ENCODE data around the gene IL15. TPM values are rescaled to one million over a fixed set of nuclear protein-coding genes. Genes with fewer than 3 reads are reported as not detected.

The IL15 gene
- total RNA-seq, 5 donors from 2014 or later (not counting 1 experiment from before 2014, with no cell fraction given), result 2.3 to 7.0 (median 3.0) TPM

DNA sequence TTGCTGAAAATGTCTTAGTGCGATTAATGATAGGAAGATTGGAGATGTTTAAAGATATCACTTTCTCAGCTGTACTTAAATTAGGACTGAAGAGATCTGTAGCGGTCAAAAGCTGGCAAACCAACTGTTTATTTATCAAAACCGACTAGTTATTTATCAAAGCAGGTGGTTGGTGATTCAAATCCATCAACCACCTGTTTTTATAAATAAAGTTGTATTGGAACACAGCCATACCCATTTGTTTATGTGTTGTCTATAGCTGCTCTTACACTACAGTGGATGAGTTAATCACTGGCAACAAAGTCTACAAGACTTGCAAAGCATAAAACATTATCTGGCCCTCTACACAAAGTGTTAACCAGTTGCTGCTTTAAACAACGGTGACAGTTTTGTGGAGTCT, 76.8 kb downstream of the IL15 start:
- CTCF ChIA-PET, result no interaction called here
- peaks cover 0 to 3% of the 10 kb centered on the region in 2 donors for H3K27me3 Mint-ChIP-seq

DNA sequence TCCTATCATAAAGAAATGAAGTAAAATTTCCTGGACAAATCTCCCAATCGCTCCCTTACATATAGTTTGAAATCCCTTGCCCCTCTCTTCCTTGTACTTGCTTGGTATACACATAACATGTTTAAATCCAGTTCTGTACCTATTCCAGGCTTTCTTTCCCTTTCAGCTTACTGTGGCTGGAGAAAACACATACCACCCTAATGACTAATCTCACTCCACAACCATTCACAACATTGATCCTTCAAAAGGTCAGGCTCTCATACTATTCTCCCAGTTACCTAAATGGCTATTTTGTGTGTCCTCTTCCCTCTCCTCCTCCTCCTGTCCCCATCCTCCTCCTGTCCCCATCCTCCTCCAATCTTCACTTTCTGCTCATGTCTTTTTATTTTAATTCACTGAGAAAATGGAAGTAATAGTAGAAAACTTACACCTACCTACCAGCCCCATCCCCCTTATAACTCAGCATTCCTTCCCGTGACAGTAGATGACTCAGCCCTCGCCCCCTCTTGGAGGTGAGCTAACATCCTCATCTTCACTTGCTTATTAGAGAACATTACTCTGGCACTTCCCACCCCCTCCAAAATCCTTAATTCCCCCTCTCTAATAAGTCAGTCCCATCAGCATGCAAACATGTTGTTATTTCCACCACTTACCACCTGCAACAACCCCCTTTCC, 77.5 kb downstream of the IL15 start:
- no peaks in the 10 kb centered on the region for H3K4me1 Mint-ChIP-seq
- POLR2A ChIA-PET, result no interaction called here
- no peaks in the 10 kb centered on the region for H3K36me3 ChIP-seq (ENCODE audit: control insufficient read depth in 2 of 2, extremely low read depth in 1 of 2, insufficient read depth in 1 of 2, low read length in 1 of 2)
- CTCF ChIA-PET, result no interaction called here
- 79% methylated on average over 3 of the region's 3 CpGs for WGBS (ENCODE audit: insufficient coverage)
- ATAC-seq (replicated peaks in 1 of 4), result no peak
- H3K27ac ChIP-seq (ENCODE audit: low read length), result no peak overlapping the region
- no peak overlapping the region for H3K4me3 ChIP-seq (ENCODE audit: control insufficient read depth in 1 of 2, extremely low read depth in 1 of 2, low read length in 1 of 2)
- no peak for DNase-seq
- peaks cover 15% of the 10 kb centered on the region for H3K36me3 Mint-ChIP-seq
- H3K4me3 Mint-ChIP-seq, result no peak overlapping the region
- peaks cover 0 to 3% of the 10 kb centered on the region in 2 donors for H3K27me3 Mint-ChIP-seq
- H3K27ac Mint-ChIP-seq, result no peak overlapping the region
- H3K9me3 Mint-ChIP-seq, result peaks cover 6 to 13% (median 7%) of the 10 kb centered on the region in 3 donors
- no peaks in the 10 kb centered on the region for H3K9me3 ChIP-seq
- H3K4me1 ChIP-seq (ENCODE audit: control insufficient read depth in 1 of 2, extremely low read depth in 1 of 2, insufficient read depth in 2 of 2, low read length in 2 of 2), result no peaks in the 10 kb centered on the region
- H3K27me3 ChIP-seq (replicated peaks in 1 of 2; ENCODE audit: control insufficient read depth in 2 of 2, extremely low read depth in 1 of 2, insufficient read depth in 2 of 2, low read length in 1 of 2), result no peaks in the 10 kb centered on the region

More for the DNA sequence above, 76.8 kb downstream of the IL15 start:
- Mint-ChIP-seq H3K36me3 (peaks cover 15% of the 10 kb centered on the region), H3K4me3 (no peak overlapping the region), H3K4me1 (no peaks in the 10 kb centered on the region), H3K27ac (no peak overlapping the region), H3K9me3 (peaks cover 7 to 13% (median 9%) of the 10 kb centered on the region in 3 donors)
- Histone ChIP-seq H3K4me1 (ENCODE audit: control insufficient read depth in 1 of 2, extremely low read depth in 1 of 2, insufficient read depth in 2 of 2, low read length in 2 of 2) (no peaks in the 10 kb centered on the region), H3K27ac (ENCODE audit: low read length) (no peak overlapping the region), H3K9me3 (no peaks in the 10 kb centered on the region), H3K36me3 (ENCODE audit: control insufficient read depth in 2 of 2, extremely low read depth in 1 of 2, insufficient read depth in 1 of 2, low read length in 1 of 2) (no peaks in the 10 kb centered on the region), H3K4me3 (ENCODE audit: control insufficient read depth in 1 of 2, extremely low read depth in 1 of 2, low read length in 1 of 2) (no peak overlapping the region), H3K27me3 (replicated peaks in 1 of 2; ENCODE audit: control insufficient read depth in 2 of 2, extremely low read depth in 1 of 2, insufficient read depth in 2 of 2, low read length in 1 of 2) (no peaks in the 10 kb centered on the region)
- 75% methylated on average over 1 of the region's 4 CpGs for WGBS (ENCODE audit: insufficient coverage)
- ATAC-seq (replicated peaks in 1 of 4) (no peak), DNase-seq (no peak)
- POLR2A ChIA-PET, result no interaction called here

DNA sequence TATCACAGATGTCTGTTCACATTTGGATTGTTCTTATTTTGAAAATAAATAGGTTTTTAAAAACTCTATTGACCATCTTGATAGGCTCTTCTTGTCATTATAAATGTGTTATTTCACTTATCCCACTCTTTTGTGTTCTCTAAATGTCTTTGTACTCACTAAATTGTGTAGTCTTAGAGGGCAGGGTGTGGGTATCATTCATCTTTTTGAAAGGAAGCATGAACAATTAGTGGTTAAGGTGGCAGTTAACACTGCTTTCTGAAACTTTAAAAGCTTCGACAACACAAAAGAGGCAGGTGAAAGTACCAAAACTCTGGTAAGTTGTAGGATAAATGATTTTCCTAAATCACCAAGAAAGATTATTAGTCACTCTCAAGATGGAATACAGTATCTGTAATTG, 83.2 kb downstream of the IL15 start:
- Histone ChIP-seq H3K27me3 (replicated peaks in 1 of 2; ENCODE audit: control insufficient read depth in 2 of 2, extremely low read depth in 1 of 2, insufficient read depth in 2 of 2, low read length in 1 of 2) (no peaks in the 10 kb centered on the region), H3K9me3 (no peaks in the 10 kb centered on the region), H3K36me3 (ENCODE audit: control insufficient read depth in 2 of 2, extremely low read depth in 1 of 2, insufficient read depth in 1 of 2, low read length in 1 of 2) (no peaks in the 10 kb centered on the region), H3K27ac (ENCODE audit: low read length) (no peak overlapping the region), H3K4me3 (ENCODE audit: control insufficient read depth in 1 of 2, extremely low read depth in 1 of 2, low read length in 1 of 2) (no peak overlapping the region), H3K4me1 (ENCODE audit: control insufficient read depth in 1 of 2, extremely low read depth in 1 of 2, insufficient read depth in 2 of 2, low read length in 2 of 2) (no peaks in the 10 kb centered on the region)
- POLR2A ChIA-PET, result no interaction called here
- Mint-ChIP-seq H3K9me3 (peaks cover 6 to 13% (median 7%) of the 10 kb centered on the region in 3 donors), H3K4me1 (no peaks in the 10 kb centered on the region), H3K27me3 (no peaks in the 10 kb centered on the region), H3K4me3 (no peak overlapping the region), H3K27ac (no peak overlapping the region), H3K36me3 (peaks cover 45% of the 10 kb centered on the region)
- CTCF ChIA-PET, result no interaction called here
- DNase-seq (no peak), ATAC-seq (replicated peaks in 1 of 4) (no peak)
- no CpG with 5 or more reads among the region's 1 CpG for WGBS (ENCODE audit: insufficient coverage)

DNA sequence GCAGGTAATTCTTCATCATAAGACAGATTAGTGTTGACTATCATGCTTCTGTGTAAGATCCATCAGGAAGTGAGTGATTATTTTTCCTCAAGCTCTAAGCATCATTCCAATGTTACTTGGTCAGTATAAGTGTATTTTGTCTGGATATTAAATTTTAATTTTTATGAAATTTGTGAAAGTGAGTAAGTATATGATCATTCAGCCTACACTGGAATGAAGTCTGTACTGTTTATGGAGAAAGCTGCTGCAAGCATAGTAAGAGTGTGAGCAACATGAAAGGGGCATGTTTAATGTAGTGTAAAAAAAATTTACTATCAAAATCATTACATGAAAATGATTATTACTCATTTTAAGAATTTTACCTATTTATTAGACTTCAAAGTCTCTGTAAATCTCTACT, 84.8 kb downstream of the IL15 start:
- H3K36me3 ChIP-seq (ENCODE audit: control insufficient read depth in 2 of 2, extremely low read depth in 1 of 2, insufficient read depth in 1 of 2, low read length in 1 of 2), result no peaks in the 10 kb centered on the region
- H3K27ac ChIP-seq (ENCODE audit: low read length), result no peak overlapping the region
- H3K9me3 Mint-ChIP-seq, result peaks cover 6 to 13% (median 7%) of the 10 kb centered on the region in 3 donors
- ChIA-PET POLR2A (no interaction called here), CTCF (no interaction called here)
- no peaks in the 10 kb centered on the region for H3K9me3 ChIP-seq
- DNase-seq (no peak), ATAC-seq (replicated peaks in 1 of 4) (no peak)
- H3K27me3 Mint-ChIP-seq, result no peaks in the 10 kb centered on the region
- H3K4me1 Mint-ChIP-seq, result no peaks in the 10 kb centered on the region
- H3K4me3 Mint-ChIP-seq, result no peak overlapping the region
- H3K4me3 ChIP-seq (ENCODE audit: control insufficient read depth in 1 of 2, extremely low read depth in 1 of 2, low read length in 1 of 2), result no peak overlapping the region
- H3K36me3 Mint-ChIP-seq, result peaks cover 47% of the 10 kb centered on the region
- no peaks in the 10 kb centered on the region for H3K4me1 ChIP-seq (ENCODE audit: control insufficient read depth in 1 of 2, extremely low read depth in 1 of 2, insufficient read depth in 2 of 2, low read length in 2 of 2)
- no peak overlapping the region for H3K27ac Mint-ChIP-seq
- H3K27me3 ChIP-seq (replicated peaks in 1 of 2; ENCODE audit: control insufficient read depth in 2 of 2, extremely low read depth in 1 of 2, insufficient read depth in 2 of 2, low read length in 1 of 2), result no peaks in the 10 kb centered on the region

DNA sequence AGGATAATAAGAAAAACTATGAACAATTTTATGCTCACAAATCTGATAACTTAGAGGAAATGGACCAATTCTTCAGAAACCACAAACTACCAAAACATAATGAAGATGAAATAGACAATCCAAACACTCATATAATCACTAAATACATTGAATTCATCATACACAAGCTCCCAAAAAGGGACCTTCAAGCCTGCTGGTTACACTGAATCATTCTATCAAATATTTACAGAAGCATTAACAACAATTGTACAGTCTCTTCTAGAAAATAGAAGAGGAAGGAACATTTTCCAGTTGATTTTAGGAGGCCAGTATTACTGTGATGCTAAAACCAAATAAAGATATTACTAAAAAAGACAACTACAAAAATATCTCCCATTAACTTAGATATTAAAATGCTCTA, 88.3 kb downstream of the IL15 start:
- H3K27me3 ChIP-seq (replicated peaks in 1 of 2; ENCODE audit: control insufficient read depth in 2 of 2, extremely low read depth in 1 of 2, insufficient read depth in 2 of 2, low read length in 1 of 2), result no peaks in the 10 kb centered on the region

DNA sequence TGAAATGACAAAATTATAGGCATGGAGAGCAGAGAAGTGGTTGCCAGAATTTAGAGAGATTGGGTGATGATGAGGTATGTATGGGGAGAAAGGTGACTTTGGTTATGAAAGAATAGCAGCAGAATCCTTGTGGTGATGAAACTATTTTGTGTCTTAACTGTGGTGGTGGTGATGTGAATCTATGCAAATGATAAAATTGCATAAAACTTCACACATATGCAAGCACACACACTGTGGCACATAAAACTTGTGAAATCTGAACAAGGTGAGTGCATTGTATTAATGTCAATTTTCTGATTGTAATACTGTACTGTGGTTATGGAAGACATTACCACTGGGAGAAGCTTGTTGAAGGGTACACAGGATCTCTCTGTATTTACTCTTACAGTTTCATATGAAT, 91.0 kb downstream of the IL15 start:
- no peaks in the 10 kb centered on the region for H3K4me1 Mint-ChIP-seq
- Histone ChIP-seq H3K9me3 (no peaks in the 10 kb centered on the region), H3K36me3 (ENCODE audit: control insufficient read depth in 2 of 2, extremely low read depth in 1 of 2, insufficient read depth in 1 of 2, low read length in 1 of 2) (no peaks in the 10 kb centered on the region), H3K4me3 (ENCODE audit: control insufficient read depth in 1 of 2, extremely low read depth in 1 of 2, low read length in 1 of 2) (no peak overlapping the region), H3K4me1 (ENCODE audit: control insufficient read depth in 1 of 2, extremely low read depth in 1 of 2, insufficient read depth in 2 of 2, low read length in 2 of 2) (no peaks in the 10 kb centered on the region), H3K27ac (ENCODE audit: low read length) (no peak overlapping the region), H3K27me3 (replicated peaks in 1 of 2; ENCODE audit: control insufficient read depth in 2 of 2, extremely low read depth in 1 of 2, insufficient read depth in 2 of 2, low read length in 1 of 2) (no peaks in the 10 kb centered on the region)
- CTCF ChIA-PET, result no interaction called here
- H3K27me3 Mint-ChIP-seq, result no peaks in the 10 kb centered on the region
- DNase-seq (no peak), ATAC-seq (replicated peaks in 1 of 4) (no peak)
- H3K36me3 Mint-ChIP-seq, result peaks cover 44% of the 10 kb centered on the region
- H3K4me3 Mint-ChIP-seq, result no peak overlapping the region
- H3K9me3 Mint-ChIP-seq, result no peaks in the 10 kb centered on the region
- no peak overlapping the region for H3K27ac Mint-ChIP-seq
- POLR2A ChIA-PET, result no interaction called here

More for the DNA sequence above, 88.3 kb downstream of the IL15 start:
- Mint-ChIP-seq H3K36me3 (peaks cover 38% of the 10 kb centered on the region), H3K9me3 (no peaks in the 10 kb centered on the region), H3K27me3 (no peaks in the 10 kb centered on the region), H3K4me3 (no peak overlapping the region), H3K27ac (no peak overlapping the region), H3K4me1 (no peaks in the 10 kb centered on the region)
- CTCF ChIA-PET, result no interaction called here
- Histone ChIP-seq H3K27ac (ENCODE audit: low read length) (no peak overlapping the region), H3K9me3 (no peaks in the 10 kb centered on the region), H3K4me1 (ENCODE audit: control insufficient read depth in 1 of 2, extremely low read depth in 1 of 2, insufficient read depth in 2 of 2, low read length in 2 of 2) (no peaks in the 10 kb centered on the region), H3K4me3 (ENCODE audit: control insufficient read depth in 1 of 2, extremely low read depth in 1 of 2, low read length in 1 of 2) (no peak overlapping the region), H3K36me3 (ENCODE audit: control insufficient read depth in 2 of 2, extremely low read depth in 1 of 2, insufficient read depth in 1 of 2, low read length in 1 of 2) (no peaks in the 10 kb centered on the region)
- ATAC-seq (replicated peaks in 1 of 4) (no peak), DNase-seq (no peak)
- POLR2A ChIA-PET, result no interaction called here

DNA sequence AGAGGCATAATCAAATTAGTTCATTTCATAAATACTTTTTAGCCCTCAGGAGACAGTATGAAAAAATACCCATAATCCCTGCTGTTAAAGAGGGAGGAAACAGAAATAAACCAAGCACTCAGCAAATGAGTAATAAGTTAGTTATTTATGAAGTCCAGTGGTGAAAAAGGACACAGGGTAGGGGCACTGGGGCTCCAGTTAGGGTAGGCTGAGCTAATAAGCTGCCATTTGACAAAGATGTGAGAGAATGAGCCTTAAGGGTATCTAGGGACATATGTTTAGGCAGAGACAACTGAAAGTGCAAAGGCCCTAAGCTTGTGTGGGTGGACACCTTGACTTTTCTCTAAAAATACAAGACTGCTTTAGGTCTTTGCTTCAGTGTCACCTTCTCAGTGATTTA, 94.4 kb downstream of the IL15 start:
- CTCF ChIA-PET, result no interaction called here
- no peaks in the 10 kb centered on the region for H3K9me3 Mint-ChIP-seq
- no peak overlapping the region for H3K4me3 ChIP-seq (ENCODE audit: control insufficient read depth in 1 of 2, extremely low read depth in 1 of 2, low read length in 1 of 2)
- H3K27me3 ChIP-seq (replicated peaks in 1 of 2; ENCODE audit: control insufficient read depth in 2 of 2, extremely low read depth in 1 of 2, insufficient read depth in 2 of 2, low read length in 1 of 2), result no peaks in the 10 kb centered on the region
- POLR2A ChIA-PET, result interaction anchor here (0.6 kb wide), 2 partner anchors 13 to 24 kb away, joined by 3 to 4 read pairs; no protein-coding TSS in a partner anchor
- ATAC-seq (replicated peaks in 1 of 4) (no peak), DNase-seq (no peak)
- no peaks in the 10 kb centered on the region for H3K9me3 ChIP-seq
- no peak overlapping the region for H3K27ac ChIP-seq (ENCODE audit: low read length)
- no peaks in the 10 kb centered on the region for H3K4me1 ChIP-seq (ENCODE audit: control insufficient read depth in 1 of 2, extremely low read depth in 1 of 2, insufficient read depth in 2 of 2, low read length in 2 of 2)
- H3K36me3 ChIP-seq (ENCODE audit: control insufficient read depth in 2 of 2, extremely low read depth in 1 of 2, insufficient read depth in 1 of 2, low read length in 1 of 2), result no peaks in the 10 kb centered on the region
- H3K4me1 Mint-ChIP-seq, result no peaks in the 10 kb centered on the region
- peaks cover 40% of the 10 kb centered on the region for H3K36me3 Mint-ChIP-seq
- H3K27me3 Mint-ChIP-seq, result no peaks in the 10 kb centered on the region
- no peak overlapping the region for H3K27ac Mint-ChIP-seq
- no peak overlapping the region for H3K4me3 Mint-ChIP-seq

Data from T-cell (primary cell).